ENCODE measurements around the gene SIRT7.

Gene SIRT7

DNA sequence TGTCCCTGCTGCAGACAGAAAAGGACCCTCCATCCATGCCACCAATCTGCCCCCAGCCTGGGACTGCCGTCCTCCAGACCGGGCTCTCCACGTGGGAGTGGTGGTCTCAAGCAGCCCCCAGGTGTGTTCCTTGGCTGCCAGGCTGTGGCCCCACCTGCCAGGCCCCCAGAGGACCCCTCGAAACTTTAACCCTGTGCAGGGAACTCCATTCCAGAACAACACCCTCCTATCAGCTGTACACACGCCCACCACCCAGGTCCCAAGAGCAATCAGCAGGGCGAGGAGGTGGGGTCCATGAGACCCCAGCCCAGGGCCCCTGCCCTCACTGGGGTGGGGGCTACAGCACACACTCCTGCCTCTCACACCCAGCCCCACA is 17.7 kb upstream of the SIRT7 start:
- no peak for TF ChIP-seq CTCF (IDR thresholded peaks at IDR 0.05; ENCODE audit: insufficient read depth, low read depth, low read length, missing control alignments)
- no peak for DNase-seq (ENCODE audit: low read depth)
- no peak overlapping the region for H3K4me3 ChIP-seq (ENCODE audit: low read depth, low read length)

DNA sequence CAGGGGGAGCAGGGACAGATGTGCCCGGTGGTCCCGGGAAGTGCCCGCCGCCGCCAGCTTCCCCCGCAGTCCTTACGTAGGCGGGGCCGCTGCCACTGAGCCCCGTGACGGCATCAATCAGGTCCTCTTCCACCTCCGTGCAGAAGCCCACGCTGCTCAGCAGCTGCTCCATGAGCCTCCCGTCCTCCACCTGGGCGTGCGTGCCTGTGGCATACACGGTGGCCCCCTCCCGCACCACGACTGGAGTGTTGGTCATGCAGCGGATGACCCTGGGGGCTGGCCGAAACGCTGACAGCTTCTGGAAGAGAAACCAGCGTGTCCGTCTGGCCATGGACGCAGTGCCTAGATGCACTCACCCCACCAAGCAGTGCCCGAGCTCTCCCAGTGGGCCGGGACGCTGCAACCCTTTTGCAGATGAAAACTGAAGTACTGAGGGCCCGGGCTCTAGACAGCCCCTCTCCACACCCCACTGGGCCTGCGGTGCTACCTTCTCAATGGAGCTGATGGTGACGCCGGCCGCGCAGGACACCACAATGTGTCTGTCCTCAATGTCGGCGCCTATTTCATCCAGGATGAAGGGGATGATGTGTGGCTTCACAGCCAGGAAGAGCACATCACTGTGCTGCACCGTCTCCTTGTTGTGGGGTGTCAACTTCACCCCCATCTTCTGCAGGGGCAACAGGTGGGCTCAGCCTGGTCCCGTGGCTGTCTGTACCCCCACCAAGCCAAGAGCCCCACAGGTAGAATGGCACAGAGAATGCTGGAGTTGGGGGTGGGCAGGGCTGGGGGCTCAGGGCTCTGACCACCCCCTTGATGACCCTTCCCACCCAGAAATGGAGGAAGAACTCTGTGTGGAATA is 17.1 kb upstream of the SIRT7 start:
- DNase-seq (ENCODE audit: low read depth): no peak
- no peak overlapping the region for H3K4me3 ChIP-seq (ENCODE audit: low read depth, low read length)
- no peak for TF ChIP-seq CTCF (IDR thresholded peaks at IDR 0.05; ENCODE audit: insufficient read depth, low read depth, low read length, missing control alignments)

- no peak for DNase-seq (ENCODE audit: low read depth)
- H3K4me3 ChIP-seq (ENCODE audit: low read depth, low read length): no peak overlapping the region
- no peak for TF ChIP-seq CTCF (IDR thresholded peaks at IDR 0.05; ENCODE audit: insufficient read depth, low read depth, low read length, missing control alignments)
Measured at GRCh38 chr17:81934098-81934757, 16.3 kb upstream of the SIRT7 start.

GRCh38 chr17:81933178-81933699 is 15.3 kb upstream of the SIRT7 start:
- no peak for TF ChIP-seq CTCF (IDR thresholded peaks at IDR 0.05; ENCODE audit: insufficient read depth, low read depth, low read length, missing control alignments)
- H3K4me3 ChIP-seq (ENCODE audit: low read depth, low read length): no peak overlapping the region
- no peak for DNase-seq (ENCODE audit: low read depth)

GRCh38 chr17:81932333-81932983 is 14.5 kb upstream of the SIRT7 start:
- no peak overlapping the region for H3K4me3 ChIP-seq (ENCODE audit: low read depth, low read length)
- DNase-seq (ENCODE audit: low read depth): no peak
- no peak for TF ChIP-seq CTCF (IDR thresholded peaks at IDR 0.05; ENCODE audit: insufficient read depth, low read depth, low read length, missing control alignments)

- no peak overlapping the region for H3K4me3 ChIP-seq (ENCODE audit: low read depth, low read length)
- no peak for DNase-seq (ENCODE audit: low read depth)
- TF ChIP-seq CTCF (IDR thresholded peaks at IDR 0.05; ENCODE audit: insufficient read depth, low read depth, low read length, missing control alignments): no peak
Measured at GRCh38 chr17:81931557-81932332, 13.8 kb upstream of the SIRT7 start.

Measured in GM12865 (cell line).